NCI-H748 (cell line): Measurements from ENCODE around the gene TNFAIP2.
A peak's percentile ranks its signal among the peaks of the same experiment; 100 is the strongest.

Source experiments
- DNase-seq: peaks from one replicate; lab custom pipeline; 2025; ENCODE audit not compliant: unreplicated experiment; lab: John Stamatoyannopoulos, UW

TNFAIP2 gene

DNA sequence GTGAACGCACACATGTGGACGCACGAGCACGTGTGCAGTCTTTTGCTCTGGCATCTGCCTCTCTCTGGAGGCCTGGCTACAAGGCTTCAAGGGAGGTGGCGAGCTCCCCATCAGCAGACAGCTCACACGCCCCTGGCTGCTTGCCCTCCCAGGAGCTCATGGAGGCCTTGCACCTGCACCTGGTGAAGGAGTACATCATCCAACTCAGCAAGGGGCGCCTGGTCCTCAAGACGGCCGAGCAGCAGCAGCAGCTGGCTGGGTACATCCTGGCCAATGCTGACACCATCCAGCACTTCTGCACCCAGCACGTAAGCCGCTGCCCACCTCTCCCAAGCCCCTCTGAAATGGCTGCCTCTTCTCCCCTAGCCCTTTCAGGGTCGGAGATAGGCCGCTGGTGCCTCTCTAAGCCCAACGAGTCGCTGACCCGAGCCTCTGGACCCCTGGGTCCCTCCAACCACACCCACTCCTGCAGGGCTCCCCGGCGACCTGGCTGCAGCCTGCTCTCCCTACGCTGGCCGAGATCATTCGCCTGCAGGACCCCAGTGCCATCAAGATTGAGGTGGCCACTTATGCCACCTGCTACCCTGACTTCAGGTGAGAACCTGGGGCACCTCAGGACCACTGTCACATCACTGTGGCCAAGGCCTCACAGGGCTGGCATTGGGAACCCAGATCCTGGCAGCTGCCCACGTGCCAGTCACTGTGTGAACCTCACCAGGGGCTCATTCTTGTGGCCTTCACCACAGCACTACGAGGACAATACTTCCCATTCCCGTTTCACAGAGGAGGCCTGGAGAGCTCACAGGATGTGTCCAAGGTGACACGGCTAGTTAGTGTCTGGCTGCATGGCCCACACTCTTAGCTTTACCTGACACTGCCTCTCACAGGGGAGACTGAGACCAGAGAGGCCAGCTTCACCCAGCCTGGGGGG, 10.2 kb downstream of the TNFAIP2 start:
- no peak for DNase-seq

DNA sequence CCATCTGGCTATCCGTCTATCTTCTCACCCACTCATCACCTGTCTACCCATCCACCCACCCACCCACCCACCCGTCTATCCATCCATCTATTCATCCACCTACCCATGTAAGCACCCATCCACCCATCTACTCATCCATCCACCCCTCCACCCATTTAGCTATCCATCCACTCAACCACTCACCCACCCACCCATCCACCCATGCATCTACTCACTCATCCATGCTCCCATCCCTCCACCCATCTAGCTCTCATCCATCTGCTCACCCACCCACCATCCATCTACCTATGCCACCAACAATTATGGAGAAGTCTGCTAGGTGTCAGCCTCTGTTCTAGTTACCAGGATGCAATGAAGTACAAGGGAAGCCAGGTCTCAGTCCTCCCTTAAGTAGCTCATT, 11.1 kb downstream of the TNFAIP2 start:
- DNase-seq, result no peak

DNA sequence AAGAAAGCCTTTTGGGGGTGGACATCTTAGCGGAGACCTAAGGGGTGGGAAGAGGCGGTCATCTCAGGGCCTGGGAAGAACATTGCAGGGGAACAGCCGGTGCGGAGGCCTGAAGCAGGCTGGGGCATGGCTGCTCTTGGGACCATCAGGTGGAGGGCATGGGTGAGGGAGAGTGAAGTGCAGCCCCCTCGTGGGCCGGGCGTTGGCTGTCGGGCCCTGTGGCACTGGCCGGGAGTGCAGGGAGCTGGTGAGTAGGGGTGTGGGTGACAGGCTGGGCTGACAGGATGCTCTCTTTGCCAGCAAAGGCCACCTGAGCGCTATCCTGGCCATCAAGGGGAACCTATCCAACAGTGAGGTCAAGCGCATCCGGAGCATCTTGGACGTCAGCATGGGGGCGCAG, 11.7 kb downstream of the TNFAIP2 start:
- no peak for DNase-seq

DNA sequence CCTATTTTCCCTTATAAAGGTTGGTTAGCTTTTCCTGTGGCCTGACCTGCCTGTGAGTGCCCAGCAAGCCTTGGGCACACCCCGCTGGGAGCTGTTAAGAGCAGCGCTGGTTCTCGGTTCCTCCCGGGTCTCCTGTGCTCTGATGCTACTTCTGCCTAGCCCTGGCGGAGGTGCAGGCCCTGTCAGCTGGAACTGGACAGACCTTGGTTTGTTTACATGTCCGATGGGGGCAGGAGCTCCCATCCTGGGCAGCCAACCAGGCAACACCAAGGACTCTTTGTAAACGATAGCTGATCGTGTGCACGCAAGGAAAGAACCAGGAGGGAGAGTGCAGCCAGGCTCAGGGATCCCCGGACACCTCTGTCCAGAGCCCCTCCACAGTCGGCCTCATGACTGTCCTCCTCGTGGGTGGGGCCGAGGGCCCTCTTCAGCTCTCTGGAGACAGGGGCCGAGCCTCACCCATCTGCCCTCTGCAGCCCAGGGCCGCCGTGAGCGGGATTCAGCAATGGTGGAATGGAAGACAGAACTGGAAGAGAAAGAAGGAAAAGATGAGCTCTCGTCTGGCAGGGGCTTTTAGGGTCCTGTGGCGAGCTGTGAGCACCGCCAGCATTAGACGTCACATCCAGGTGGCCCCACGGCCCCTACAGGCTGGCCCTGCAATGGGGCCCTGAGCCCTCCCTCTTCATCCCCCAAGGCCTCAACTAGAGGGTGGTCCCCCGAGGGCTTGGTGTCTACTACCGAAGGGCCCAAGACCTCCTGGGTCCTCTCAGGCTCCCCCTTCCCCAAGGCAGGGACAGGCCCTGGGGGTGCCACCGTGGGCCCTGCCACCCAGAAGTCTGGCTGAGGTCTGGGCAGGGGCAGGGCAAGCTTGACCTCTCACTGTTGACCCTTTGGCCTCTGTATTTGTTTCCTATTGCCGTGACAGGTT, 12.3 kb downstream of the TNFAIP2 start:
- no peak for DNase-seq

DNA sequence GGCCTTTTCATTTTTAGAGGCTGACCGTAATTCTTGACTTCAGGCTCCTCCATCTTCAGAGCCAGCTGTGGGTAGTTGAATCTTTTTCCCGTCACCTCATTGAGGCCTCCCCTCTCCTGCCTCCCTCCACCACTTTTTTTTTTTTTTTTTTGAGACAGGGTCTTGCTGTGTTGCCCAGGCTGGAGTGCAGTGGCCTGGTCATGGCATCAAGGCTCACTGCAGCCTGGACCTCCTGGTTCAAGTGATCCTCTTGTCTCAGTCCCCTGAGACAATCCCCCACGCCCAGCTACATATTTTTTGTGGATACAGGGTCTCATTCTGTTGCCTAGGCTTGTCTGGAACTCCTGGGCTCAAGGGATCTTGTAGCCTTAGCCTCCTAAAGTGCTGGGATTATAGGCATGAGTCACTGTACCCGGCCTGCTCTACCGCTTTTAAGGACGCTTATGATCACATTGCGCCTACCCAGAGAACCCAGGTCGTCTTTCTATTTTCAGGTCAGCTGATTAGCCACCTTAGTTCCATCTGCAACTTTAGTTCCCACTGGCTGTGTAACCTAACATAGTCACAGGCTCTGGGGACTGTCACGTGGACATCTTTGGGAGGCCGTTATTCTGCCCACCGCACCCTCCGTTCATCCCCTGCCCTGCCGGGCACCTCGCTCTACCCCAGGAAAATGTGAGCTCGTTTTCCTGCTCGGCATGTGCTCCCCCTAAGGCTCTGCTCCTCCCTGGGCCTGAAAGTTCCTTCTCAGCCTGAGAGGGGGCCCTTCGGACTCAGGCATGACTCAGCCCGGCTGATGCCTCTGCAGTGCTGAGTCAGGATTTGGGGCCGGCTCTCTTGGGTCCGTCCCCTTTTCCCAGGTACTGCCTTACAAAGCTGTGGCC, 13.4 kb downstream of the TNFAIP2 start:
- no peak for DNase-seq

DNA sequence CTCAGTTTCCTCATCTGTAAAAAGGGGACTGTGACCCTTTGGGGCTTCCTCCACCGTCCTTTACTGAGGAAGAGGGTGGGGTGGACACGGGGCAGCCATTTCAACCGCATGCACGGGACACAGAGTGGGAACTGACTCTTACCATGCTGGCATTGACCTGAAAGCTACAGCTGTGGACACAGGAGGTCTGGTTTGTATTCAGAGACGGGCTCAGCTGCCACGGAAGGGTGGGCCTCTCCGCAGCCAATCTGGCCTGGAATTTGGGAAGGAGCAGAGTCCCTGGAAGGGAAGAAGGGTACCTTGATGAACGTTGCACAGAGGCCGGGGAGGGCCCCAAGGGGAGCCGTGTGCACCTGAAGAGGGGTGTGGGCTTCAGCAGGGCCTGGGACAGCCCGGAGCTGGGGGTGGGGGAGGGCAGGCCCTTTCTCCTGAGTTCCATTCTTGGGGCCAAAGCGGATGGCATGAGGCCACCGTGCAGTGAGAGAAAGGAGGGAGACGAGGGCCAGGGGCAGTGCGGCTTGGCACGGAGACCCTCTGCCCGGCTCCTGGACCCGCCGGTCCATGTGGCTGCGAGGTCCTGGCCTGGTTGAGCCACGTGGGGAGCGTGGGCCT, 14.5 kb downstream of the TNFAIP2 start:
- DNase-seq, result no peak

DNA sequence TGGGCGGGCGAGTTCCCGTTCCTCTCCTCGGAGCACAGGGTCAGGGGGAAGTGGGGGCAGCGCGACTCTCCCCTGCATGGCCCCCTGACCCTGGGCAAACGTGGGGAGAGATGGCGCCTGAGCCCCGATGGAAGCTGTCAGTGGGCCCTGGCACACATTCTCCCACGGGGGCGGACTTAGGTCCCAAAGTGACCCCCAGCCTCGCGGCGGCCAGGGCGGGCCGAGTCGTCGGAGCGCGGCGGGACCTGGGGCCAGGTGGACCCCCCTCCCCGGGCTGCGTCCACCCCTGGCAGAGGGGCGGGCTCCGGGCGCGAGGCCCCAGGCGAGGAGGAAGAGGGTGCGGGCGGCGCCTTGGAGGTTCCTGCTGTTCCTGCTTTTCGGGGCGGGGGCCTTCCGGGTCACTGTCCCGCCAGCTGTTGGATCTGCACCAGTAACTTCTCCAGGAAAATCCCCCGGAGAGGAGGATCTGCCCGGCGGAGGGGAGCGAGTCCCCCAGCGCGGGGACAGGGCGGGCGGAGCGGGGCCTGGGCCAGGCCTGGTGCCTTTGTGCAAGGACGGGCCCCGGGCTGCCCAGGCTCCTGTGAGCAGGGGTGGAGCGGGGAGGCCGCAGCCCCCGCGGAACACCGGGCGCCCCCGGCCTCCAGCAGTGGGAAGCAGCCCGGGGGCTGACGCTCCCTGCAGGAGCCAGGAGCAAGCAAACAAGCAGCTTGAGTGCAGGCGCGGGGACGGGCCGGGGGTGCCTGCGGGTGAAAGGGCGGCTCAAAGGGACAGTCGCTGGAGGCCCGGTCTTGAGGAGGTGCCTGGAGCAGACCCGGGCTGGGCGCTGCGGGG, 15.3 kb downstream of the TNFAIP2 start:
- no peak for DNase-seq

DNA sequence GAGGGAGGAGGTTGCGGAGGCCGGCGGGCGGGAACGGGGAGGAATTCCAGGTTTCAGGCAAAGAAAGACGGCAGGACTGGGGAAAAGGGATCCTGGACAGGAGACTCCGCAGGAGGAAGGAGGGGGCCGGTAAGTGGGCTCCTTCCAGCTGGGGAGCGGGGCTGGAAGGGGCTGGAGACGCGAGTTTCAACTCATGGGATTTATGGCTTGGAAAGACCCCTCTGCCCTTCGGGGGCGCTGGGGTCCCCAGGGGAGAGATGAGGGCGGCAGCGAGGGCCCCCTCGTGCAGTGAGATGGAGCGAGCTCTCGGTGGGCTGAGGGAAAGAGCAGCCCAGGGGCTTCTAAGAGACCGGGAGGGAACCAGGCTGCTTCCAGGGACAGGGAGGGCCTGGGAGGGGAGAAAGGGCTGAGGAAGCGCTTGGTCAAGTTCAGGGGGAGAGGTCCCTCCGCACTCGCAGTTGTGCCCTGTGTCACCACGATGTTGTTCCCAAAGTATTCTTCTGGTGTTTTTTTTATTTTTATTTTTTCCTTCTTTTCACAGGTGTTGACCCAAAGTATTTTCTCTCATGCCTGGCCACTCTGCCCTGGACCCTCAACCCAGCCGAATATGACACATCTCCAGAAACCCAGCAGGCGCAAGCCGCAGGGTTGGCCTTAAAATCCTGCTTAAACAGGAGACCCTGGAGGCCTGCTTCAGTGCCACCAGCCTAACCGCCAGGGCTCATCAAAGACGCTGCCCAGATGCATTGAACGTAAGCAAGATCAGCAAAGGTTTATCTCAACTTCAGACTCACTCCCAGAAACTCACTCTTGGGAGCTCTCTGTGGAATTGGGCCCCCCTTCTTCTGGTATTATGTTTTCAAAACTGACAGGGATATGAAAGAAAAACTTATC, 16.1 kb downstream of the TNFAIP2 start:
- no peak for DNase-seq

DNA sequence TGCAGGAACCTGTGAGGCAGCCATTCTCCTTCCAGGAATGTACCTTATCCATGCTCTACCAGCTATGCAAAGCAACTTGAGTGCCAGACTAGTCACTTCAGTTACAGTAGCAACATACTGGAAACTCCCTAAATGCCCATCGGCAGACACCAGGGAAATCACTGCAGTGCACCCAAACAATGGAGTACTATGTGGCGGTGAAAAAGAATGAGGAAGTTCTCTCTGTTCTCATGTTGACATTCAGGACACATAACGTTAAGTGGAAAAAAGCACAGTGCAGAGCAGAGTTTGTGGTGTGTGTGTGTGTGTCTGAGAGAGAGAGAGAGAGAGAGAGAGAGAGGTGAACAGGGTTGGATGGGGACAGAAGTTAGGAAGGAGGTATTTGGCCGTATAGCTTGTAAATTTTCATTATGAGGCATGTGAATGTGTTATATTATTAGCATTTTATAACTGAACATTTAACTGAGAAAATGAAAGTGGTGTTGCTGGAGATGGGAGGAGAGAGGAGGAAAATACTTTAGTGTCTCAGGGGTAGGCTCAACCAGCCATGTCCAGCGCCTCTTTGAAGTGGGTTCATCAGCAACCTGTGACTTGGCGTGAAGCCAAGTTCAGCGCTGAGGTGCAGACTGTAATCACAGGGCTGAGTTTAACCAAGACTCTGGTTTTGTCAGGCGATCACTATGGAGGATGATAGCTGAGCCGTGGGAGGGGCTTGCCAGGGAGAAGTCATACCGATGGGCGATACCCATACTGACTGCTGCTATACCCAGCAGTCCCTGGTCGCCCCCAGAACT, 17.3 kb downstream of the TNFAIP2 start:
- peak; percentile 92 for DNase-seq

DNA sequence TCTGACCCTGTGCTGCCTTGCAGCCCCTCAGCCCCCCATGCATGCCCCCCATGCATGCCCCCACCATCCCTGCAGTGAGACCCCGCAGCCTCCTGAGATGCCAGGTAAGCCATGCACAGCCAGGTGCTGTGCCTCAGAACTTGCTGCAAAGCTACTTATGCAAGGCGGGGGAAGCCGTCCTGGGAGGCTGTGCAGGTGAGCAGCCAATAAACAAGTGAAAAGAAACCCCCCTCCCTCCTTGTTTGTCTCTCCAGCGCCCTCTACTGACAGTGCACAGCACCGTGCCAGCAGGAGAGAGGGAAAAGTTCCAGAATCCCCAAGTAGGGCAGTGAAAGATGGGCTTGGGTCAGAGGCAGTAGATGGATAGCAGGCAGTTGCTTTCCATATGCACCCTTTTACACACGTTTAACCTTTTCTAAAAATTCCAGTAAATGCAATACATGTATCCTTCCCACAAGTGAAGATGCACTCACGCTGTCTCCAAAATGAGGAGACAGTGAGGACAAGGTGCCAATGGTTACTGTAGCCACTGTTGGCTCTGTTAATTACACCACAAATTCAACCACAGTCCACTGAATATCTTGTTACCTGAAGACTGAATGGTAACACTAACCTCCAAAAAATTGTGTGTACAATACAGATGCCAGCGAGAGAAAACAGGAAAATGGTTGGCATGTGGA, 18.0 kb downstream of the TNFAIP2 start:
- peak; percentile 80 for DNase-seq

DNA sequence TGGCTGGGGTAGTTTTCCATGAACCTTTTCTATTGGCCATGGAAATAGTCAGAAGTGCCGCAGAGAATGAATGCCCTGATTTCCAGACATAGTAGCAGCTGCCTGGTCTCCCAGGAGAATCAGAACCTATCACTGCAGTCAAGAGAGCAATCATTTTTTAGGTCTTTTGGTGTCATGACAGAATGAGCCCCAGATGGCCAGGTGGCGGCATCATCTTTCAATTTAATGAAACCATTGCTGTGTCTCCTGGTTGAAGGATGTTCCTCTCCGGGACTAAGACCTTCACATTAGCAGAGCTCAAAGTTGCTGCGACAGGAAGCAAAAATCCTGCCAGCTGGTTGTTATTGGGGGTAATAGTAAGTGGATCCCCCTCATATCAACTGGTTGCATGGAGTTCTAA, 18.8 kb downstream of the TNFAIP2 start:
- peak; percentile 27 for DNase-seq

DNA sequence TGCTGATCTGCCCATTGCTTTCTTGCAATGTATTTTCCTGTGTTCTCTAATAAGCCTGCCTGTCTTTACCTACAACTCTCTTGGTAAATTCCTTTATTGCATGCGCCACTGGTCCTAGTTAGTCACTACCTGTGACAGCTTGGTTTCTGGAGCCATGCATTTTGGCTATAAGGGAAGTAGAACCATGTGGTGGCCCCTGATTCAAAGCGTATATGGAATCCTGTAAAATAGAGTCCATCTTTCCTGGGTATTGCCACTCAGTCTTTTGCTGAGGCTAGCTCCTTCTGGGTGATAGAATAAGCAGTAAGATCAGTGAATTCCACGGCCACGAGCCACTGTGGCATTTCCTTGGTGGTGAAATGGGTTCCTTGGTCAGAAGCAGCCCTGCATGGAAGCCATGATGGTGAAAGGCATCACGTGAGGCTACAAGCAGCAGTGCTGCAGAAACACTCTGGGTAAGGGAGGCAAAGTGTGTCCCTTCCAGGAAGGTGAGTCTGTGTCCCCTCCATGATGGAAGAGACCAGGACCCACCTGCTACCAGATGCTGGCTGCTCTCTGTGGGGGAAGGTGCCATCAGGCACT, 19.6 kb downstream of the TNFAIP2 start:
- DNase-seq, result no peak

DNA sequence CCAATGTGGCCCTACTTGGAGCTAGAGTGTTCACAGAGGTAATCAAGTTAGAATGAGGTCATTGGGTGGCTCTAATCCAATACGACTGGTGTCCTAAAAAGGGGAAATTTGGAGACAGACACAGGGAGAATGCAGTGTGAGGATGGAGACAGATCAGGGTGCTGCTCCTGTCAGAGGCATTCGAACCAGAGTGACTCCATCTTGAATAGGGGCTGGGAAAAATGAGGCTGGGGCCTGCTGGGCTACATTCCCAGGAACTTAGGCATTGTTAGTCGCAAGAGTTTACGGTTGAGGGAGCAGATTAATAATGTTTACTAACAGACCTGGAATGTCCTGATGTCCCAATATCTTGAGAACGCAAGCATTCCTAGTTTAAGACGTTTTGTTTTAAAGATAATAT, 20.2 kb downstream of the TNFAIP2 start:
- no peak for DNase-seq

DNA sequence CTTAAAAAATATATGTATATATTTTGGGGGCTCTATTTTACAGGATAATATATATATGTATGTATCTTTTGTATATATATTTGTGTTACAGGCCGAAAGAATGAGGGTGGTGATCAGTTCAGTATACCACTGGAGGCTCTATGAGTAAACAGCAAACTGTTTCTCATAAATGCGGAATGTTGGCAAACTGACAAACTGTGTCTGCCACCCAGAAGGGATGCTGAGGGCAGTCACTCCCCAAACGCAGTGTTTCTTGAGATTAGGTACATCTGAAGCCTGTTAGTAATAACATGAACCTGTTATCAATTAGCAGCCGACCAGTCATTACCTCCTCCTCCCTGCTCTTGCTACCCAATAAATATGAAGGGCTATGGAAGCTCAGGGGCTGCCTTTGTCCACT, 20.8 kb downstream of the TNFAIP2 start:
- DNase-seq, result no peak

DNA sequence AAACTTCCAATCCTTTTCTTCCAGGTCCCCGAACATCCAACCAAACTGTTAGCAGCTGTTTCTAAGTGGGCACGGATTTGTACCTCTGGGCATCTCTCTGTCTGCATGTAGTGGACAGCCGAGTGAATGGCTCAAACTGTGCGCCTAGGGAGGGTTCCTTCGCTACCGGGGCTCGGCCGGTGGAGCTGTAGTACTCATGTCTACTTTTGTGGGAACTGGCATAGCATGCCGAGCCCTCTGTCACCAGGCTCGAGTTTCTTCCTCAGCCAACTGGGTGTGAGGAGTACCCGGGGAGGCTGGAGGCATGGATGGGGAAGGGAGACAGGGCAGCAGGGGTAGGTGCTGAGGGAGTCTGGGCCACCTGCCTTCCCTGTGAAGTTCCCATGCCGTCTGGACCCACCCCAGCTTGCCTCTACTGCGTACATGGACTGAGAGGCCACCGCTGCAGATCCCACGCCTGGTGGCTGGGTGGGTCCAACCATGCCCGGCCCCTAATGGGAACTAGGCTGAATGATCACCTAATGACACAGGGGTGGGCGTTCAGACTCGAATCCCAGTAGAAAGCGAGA, 23.0 kb downstream of the TNFAIP2 start:
- no peak for DNase-seq
